Measurements from ENCODE around the gene CXADR. TPM values are rescaled to one million over a fixed set of nuclear protein-coding genes. Genes with fewer than 3 reads are reported as not detected.
"Not testable (repeated sequence)": the region's sequence is repeated elsewhere in the genome, so short reads cannot be mapped to it uniquely, and the experiment has no call there.

The CXADR gene
- polyA plus RNA-seq, 3 donors from 2014 or later, result not detected

- Mint-ChIP-seq H3K36me3 (peaks cover 0 to 3% (median 0%) of the 10 kb centered on the region in 3 donors), H3K9me3 (peaks cover 0 to 6% (median 2%) of the 10 kb centered on the region in 6 donors), H3K27ac (no peak overlapping the region), H3K4me3 (no peak overlapping the region), H3K27me3 (ENCODE audit: low read depth in 3 of 3) (peaks cover 1 to 4% (median 3%) of the 10 kb centered on the region in 3 donors), H3K4me1 (no peaks in the 10 kb centered on the region)
- no peak for DNase-seq
Measured at GRCh38 chr21:17491716-17492414, 21.0 kb upstream of the CXADR start.

GRCh38 chr21:17492415-17493168 lies 20.3 kb upstream of the CXADR start:
- H3K4me1 Mint-ChIP-seq, result no peaks in the 10 kb centered on the region
- H3K27me3 Mint-ChIP-seq (ENCODE audit: low read depth in 3 of 3), result peaks cover 1 to 4% (median 2%) of the 10 kb centered on the region in 3 donors
- H3K4me3 Mint-ChIP-seq, result no peak overlapping the region
- no peak overlapping the region for H3K27ac Mint-ChIP-seq
- peaks cover 0 to 6% (median 2%) of the 10 kb centered on the region in 6 donors for H3K9me3 Mint-ChIP-seq
- no peak for DNase-seq
- H3K36me3 Mint-ChIP-seq, result peaks cover 0 to 3% (median 0%) of the 10 kb centered on the region in 3 donors

- H3K4me1 Mint-ChIP-seq, result no peaks in the 10 kb centered on the region
- H3K27ac Mint-ChIP-seq, result no peak overlapping the region
- H3K4me3 Mint-ChIP-seq, result no peak overlapping the region
- DNase-seq, result no peak
- peaks cover 0 to 4% (median 2%) of the 10 kb centered on the region in 3 donors for H3K27me3 Mint-ChIP-seq (ENCODE audit: low read depth in 3 of 3)
- H3K36me3 Mint-ChIP-seq, result peaks cover 0 to 3% (median 0%) of the 10 kb centered on the region in 3 donors
- H3K9me3 Mint-ChIP-seq, result peaks cover 0 to 6% (median 2%) of the 10 kb centered on the region in 6 donors
Measured at GRCh38 chr21:17494051-17494450, 18.8 kb upstream of the CXADR start.

GRCh38 chr21:17495680-17496079 lies 17.2 kb upstream of the CXADR start:
- Mint-ChIP-seq H3K9me3 (peaks cover 0 to 6% (median 2%) of the 10 kb centered on the region in 6 donors), H3K4me1 (no peaks in the 10 kb centered on the region), H3K36me3 (peaks cover 0 to 3% (median 0%) of the 10 kb centered on the region in 3 donors), H3K27ac (no peak overlapping the region), H3K4me3 (no peak overlapping the region), H3K27me3 (ENCODE audit: low read depth in 3 of 3) (peaks cover 2% of the 10 kb centered on the region in 3 donors)
- no peak for DNase-seq

- Mint-ChIP-seq H3K36me3 (no peaks in the 10 kb centered on the region), H3K9me3 (peaks cover 0 to 9% (median 2%) of the 10 kb centered on the region in 6 donors), H3K27me3 (ENCODE audit: low read depth in 3 of 3) (peaks cover 2% of the 10 kb centered on the region in 3 donors), H3K4me3 (no peak overlapping the region), H3K4me1 (no peaks in the 10 kb centered on the region), H3K27ac (no peak overlapping the region)
- DNase-seq, result no peak
Measured at GRCh38 chr21:17497316-17497715, 15.5 kb upstream of the CXADR start.

- no peaks in the 10 kb centered on the region for H3K36me3 Mint-ChIP-seq
- H3K4me3 Mint-ChIP-seq, result no peak overlapping the region
- no peak for DNase-seq
- peaks cover under 1 to 5% (median 2%) of the 10 kb centered on the region in 3 donors for H3K27me3 Mint-ChIP-seq (ENCODE audit: low read depth in 3 of 3)
- no peaks in the 10 kb centered on the region for H3K4me1 Mint-ChIP-seq
- H3K9me3 Mint-ChIP-seq, result peaks cover 0 to 7% (median under 1%) of the 10 kb centered on the region in 6 donors
- H3K27ac Mint-ChIP-seq, result no peak overlapping the region
Measured at GRCh38 chr21:17498586-17498985, 14.3 kb upstream of the CXADR start.

- Mint-ChIP-seq H3K4me1 (no peaks in the 10 kb centered on the region), H3K27ac (no peak overlapping the region), H3K27me3 (ENCODE audit: low read depth in 3 of 3) (peaks cover 0 to 5% (median 2%) of the 10 kb centered on the region in 3 donors), H3K36me3 (no peaks in the 10 kb centered on the region), H3K4me3 (no peak overlapping the region), H3K9me3 (peaks cover 0 to 7% (median 2%) of the 10 kb centered on the region in 6 donors)
- DNase-seq, result no peak
Measured at GRCh38 chr21:17501107-17502006, 11.5 kb upstream of the CXADR start.

- not testable (repeated sequence) for H3K36me3 Mint-ChIP-seq; DNase-seq; H3K4me3 Mint-ChIP-seq; H3K27me3 Mint-ChIP-seq (ENCODE audit: low read depth in 3 of 3); H3K4me1 Mint-ChIP-seq; H3K27ac Mint-ChIP-seq
- peaks cover 0 to 13% (median 5%) of the 10 kb centered on the region in 6 donors for H3K9me3 Mint-ChIP-seq
Measured at GRCh38 chr21:17502985-17503384, 9.9 kb upstream of the CXADR start.

GRCh38 chr21:17506951-17507350 lies 5.9 kb upstream of the CXADR start:
- DNase-seq, result no peak
- H3K9me3 Mint-ChIP-seq, result peaks cover 0 to 13% (median 7%) of the 10 kb centered on the region in 6 donors
- no peaks in the 10 kb centered on the region for H3K36me3 Mint-ChIP-seq
- no peak overlapping the region for H3K4me3 Mint-ChIP-seq
- peaks cover 2% of the 10 kb centered on the region in 2 donors for H3K4me1 Mint-ChIP-seq
- no peak overlapping the region for H3K27ac Mint-ChIP-seq
- peaks cover 3 to 7% (median 5%) of the 10 kb centered on the region in 3 donors for H3K27me3 Mint-ChIP-seq (ENCODE audit: low read depth in 3 of 3)

- Mint-ChIP-seq H3K4me3 (no peak overlapping the region), H3K27me3 (ENCODE audit: low read depth in 3 of 3) (peaks cover 6 to 9% (median 6%) of the 10 kb centered on the region in 3 donors), H3K4me1 (peaks cover 6% of the 10 kb centered on the region in 2 donors), H3K27ac (no peak overlapping the region), H3K36me3 (no peaks in the 10 kb centered on the region), H3K9me3 (peaks cover 0 to 15% (median 8%) of the 10 kb centered on the region in 6 donors)
- DNase-seq, result no peak
Measured at GRCh38 chr21:17507591-17507990, 5.3 kb upstream of the CXADR start.

- Mint-ChIP-seq H3K27me3 (ENCODE audit: low read depth in 3 of 3) (peaks cover 12 to 28% (median 21%) of the 10 kb centered on the region in 3 donors), H3K4me1 (peaks cover 15 to 17% of the 10 kb centered on the region in 2 donors), H3K36me3 (peaks cover 0 to 4% (median 0%) of the 10 kb centered on the region in 3 donors), H3K9me3 (peaks cover 0 to 14% (median 4%) of the 10 kb centered on the region in 6 donors), H3K27ac (no peak overlapping the region), H3K4me3 (peak overlapping the region; percentile 74 to 80 (median 77))
- no peak for DNase-seq
Measured at GRCh38 chr21:17513214-17514123, 626 bp downstream of the CXADR start.

- Mint-ChIP-seq H3K36me3 (peaks cover 0 to 4% (median 0%) of the 10 kb centered on the region in 3 donors), H3K4me1 (peaks cover 15 to 17% of the 10 kb centered on the region in 2 donors), H3K27me3 (ENCODE audit: low read depth in 3 of 3) (peaks cover 16 to 28% (median 23%) of the 10 kb centered on the region in 3 donors), H3K4me3 (peak overlapping the region; percentile 74 to 80 (median 77)), H3K9me3 (peaks cover 0 to 14% (median 4%) of the 10 kb centered on the region in 6 donors), H3K27ac (no peak overlapping the region)
- no peak for DNase-seq
Measured at GRCh38 chr21:17514124-17514845, 1.4 kb downstream of the CXADR start.
